ENCODE measurements around the gene GRID1.

- TF ChIP-seq CTCF (IDR thresholded peaks at IDR 0.05) (no peak), POLR2A (IDR thresholded peaks at IDR 0.05) (no peak)
These were observed 65.4 kb downstream of the GRID1 start for GRCh38 chr10:86300931-86301830.

Data from thyroid gland (tissue), 4 donors.